Hepatocyte (in vitro differentiated cells): ENCODE results near the gene ADCY1. TPM values are rescaled to one million over a fixed set of nuclear protein-coding genes. Genes with fewer than 3 reads are reported as not detected.

ENCODE experiments used
- DNase-seq: peaks from one replicate; pipeline ENCODE4 v3.0.0-alpha.2; 2016; ENCODE audit warnings: low spot score
- H2AFZ ChIP-seq: fragments of 200-600 bp; sonication (generic); 2 replicates; pipeline ENCODE4 v1.6.0; 2016; ENCODE audit warnings: antibody characterized with exemption, mild to moderate bottlenecking
- H3K27ac ChIP-seq: fragments of 200-600 bp; sonication (generic); 2 replicates; pipeline ENCODE4 v1.5.1; 2016; ENCODE audit warnings: mild to moderate bottlenecking
- H3K27me3 ChIP-seq: fragments of 200-600 bp; sonication (generic); 2 replicates; pipeline ENCODE4 v1.6.1; 2016
- H3K36me3 ChIP-seq: fragments of 200-600 bp; sonication (generic); replicated peaks from 2 replicates; pipeline ENCODE4 v1.5.1; 2016; ENCODE audit warnings: low read depth; ENCODE audit not compliant: insufficient read depth
- H3K4me1 ChIP-seq: fragments of 200-600 bp; sonication (generic); 2 replicates; pipeline ENCODE4 v1.5.1; 2016; ENCODE audit warnings: mild to moderate bottlenecking, moderate library complexity; ENCODE audit not compliant: insufficient read depth
- H3K4me2 ChIP-seq: fragments of 200-600 bp; sonication (generic); 2 replicates; pipeline ENCODE4 v1.6.0; 2016
- H3K4me3 ChIP-seq: fragments of 200-600 bp; sonication (generic); 2 replicates; pipeline ENCODE4 v1.5.1; 2016; ENCODE audit warnings: mild to moderate bottlenecking
- H3K79me2 ChIP-seq: fragments of 200-600 bp; sonication (generic); 2 replicates; pipeline ENCODE4 v1.6.0; 2017; ENCODE audit warnings: mild to moderate bottlenecking
- H3K9me2 ChIP-seq: fragments of 200-600 bp; sonication (generic); replicated peaks from 2 replicates; pipeline ENCODE4 v1.6.0; 2017; ENCODE audit warnings: mild to moderate bottlenecking; ENCODE audit not compliant: insufficient read depth
- H3K9me3 ChIP-seq: fragments of 200-600 bp; sonication (generic); 2 replicates; pipeline ENCODE4 v1.5.1; 2016; ENCODE audit warnings: low read depth, mild to moderate bottlenecking
- H4K20me1 ChIP-seq: fragments of 200-600 bp; sonication (generic); 2 replicates; pipeline ENCODE4 v1.6.0; 2016; ENCODE audit warnings: mild to moderate bottlenecking; ENCODE audit not compliant: insufficient read depth, poor library complexity, severe bottlenecking
- EZH2 ChIP-seq: fragments of 200-600 bp; sonication (generic); IDR thresholded peaks from 2 replicates; pipeline ENCODE4 v1.6.1; 2016; ENCODE audit warnings: antibody characterized with exemption, mild to moderate bottlenecking, borderline replicate concordance
- EZH2phosphoT487 ChIP-seq: fragments of 200-600 bp; sonication (generic); IDR thresholded peaks from one replicate; pipeline ENCODE4 v1.6.1; 2018; ENCODE audit warnings: antibody characterized with exemption, mild to moderate bottlenecking, low read depth, moderate library complexity; ENCODE audit not compliant: unreplicated experiment, severe bottlenecking
- WGBS: methylation state at CpG from one replicate; pipeline ENCODE4 v1.1.6; 2016; ENCODE audit warnings: low lambda C conversion rate; ENCODE audit errors: missing lambda C conversion rate; 5-methylcytosine and 5-hydroxymethylcytosine counted together
- polyA plus RNA-seq: library from polyadenylated mRNA; unstranded; fragments of >200 nt; fragmentation: Nextera tagmentation; extraction: Ambion mirVana; gene quantifications from 2 replicates; pipeline ENCODE4 v1.2.1, GENCODE V29; 2016
- total RNA-seq: library from RNA; depleted of rRNA; stranded (reverse); fragments of >200 nt; gene quantifications from 2 replicates; pipeline ENCODE4 v1.2.3, GENCODE V29; 2014
- TF ChIP-seq, protein P1 (sequence below): fragments of 200-600 bp; sonication (generic); IDR thresholded peaks from 2 replicates; pipeline ENCODE4 v1.5.1; 2016; ENCODE audit warnings: antibody characterized with exemption, mild to moderate bottlenecking; ENCODE audit not compliant: poor library complexity

The ADCY1 gene
- total and polyA plus RNA-seq, 2 experiments from 2014 or later = 1.3 to 2.9 TPM

- Histone ChIP-seq H3K9me2 (no peaks in the 10 kb centered on the region), H3K79me2 (no peaks in the 10 kb centered on the region), H3K4me3 (no peak overlapping the region), H3K36me3 (no peaks in the 10 kb centered on the region), H3K27me3 (peaks cover 19% of the 10 kb centered on the region), H3K27ac (no peak overlapping the region), H3K9me3 (no peaks in the 10 kb centered on the region), H2AFZ (no peak overlapping the region), H3K4me1 (no peaks in the 10 kb centered on the region), H3K4me2 (no peak overlapping the region), H4K20me1 (no peaks in the 10 kb centered on the region)
- 82% methylated on average over 6 of the region's 6 CpGs for WGBS
- no peak for DNase-seq
- TF ChIP-seq, protein P1, sequence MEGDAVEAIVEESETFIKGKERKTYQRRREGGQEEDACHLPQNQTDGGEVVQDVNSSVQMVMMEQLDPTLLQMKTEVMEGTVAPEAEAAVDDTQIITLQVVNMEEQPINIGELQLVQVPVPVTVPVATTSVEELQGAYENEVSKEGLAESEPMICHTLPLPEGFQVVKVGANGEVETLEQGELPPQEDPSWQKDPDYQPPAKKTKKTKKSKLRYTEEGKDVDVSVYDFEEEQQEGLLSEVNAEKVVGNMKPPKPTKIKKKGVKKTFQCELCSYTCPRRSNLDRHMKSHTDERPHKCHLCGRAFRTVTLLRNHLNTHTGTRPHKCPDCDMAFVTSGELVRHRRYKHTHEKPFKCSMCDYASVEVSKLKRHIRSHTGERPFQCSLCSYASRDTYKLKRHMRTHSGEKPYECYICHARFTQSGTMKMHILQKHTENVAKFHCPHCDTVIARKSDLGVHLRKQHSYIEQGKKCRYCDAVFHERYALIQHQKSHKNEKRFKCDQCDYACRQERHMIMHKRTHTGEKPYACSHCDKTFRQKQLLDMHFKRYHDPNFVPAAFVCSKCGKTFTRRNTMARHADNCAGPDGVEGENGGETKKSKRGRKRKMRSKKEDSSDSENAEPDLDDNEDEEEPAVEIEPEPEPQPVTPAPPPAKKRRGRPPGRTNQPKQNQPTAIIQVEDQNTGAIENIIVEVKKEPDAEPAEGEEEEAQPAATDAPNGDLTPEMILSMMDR = no peak
- TF ChIP-seq EZH2 (no peak), EZH2phosphoT487 (no peak)
Observed at GRCh38 chr7:45581271-45581780, 7.2 kb downstream of the ADCY1 start.

- Histone ChIP-seq H3K4me2 (no peak overlapping the region), H3K27me3 (peaks cover 10% of the 10 kb centered on the region), H4K20me1 (no peaks in the 10 kb centered on the region), H3K79me2 (no peaks in the 10 kb centered on the region), H2AFZ (no peak overlapping the region), H3K4me1 (no peaks in the 10 kb centered on the region), H3K27ac (no peak overlapping the region), H3K9me3 (no peaks in the 10 kb centered on the region), H3K9me2 (no peaks in the 10 kb centered on the region), H3K36me3 (no peaks in the 10 kb centered on the region), H3K4me3 (no peak overlapping the region)
- DNase-seq = no peak
- WGBS = 51% methylated on average over 5 of the region's 5 CpGs
- TF ChIP-seq, protein P1 = no peak
- TF ChIP-seq EZH2phosphoT487 (no peak), EZH2 (no peak)
Observed at GRCh38 chr7:45582136-45582749, 8.1 kb downstream of the ADCY1 start.

- 52% methylated on average over 9 of the region's 9 CpGs for WGBS
- H2AFZ ChIP-seq = no peak overlapping the region
- H3K36me3 ChIP-seq = no peaks in the 10 kb centered on the region
- no peaks in the 10 kb centered on the region for H3K4me1 ChIP-seq
- no peak overlapping the region for H3K27ac ChIP-seq
- H3K9me3 ChIP-seq = no peaks in the 10 kb centered on the region
- H3K9me2 ChIP-seq = no peaks in the 10 kb centered on the region
- H3K79me2 ChIP-seq = no peaks in the 10 kb centered on the region
- DNase-seq = no peak
- no peak overlapping the region for H3K4me2 ChIP-seq
- peaks cover 4% of the 10 kb centered on the region for H3K27me3 ChIP-seq
- H4K20me1 ChIP-seq = no peaks in the 10 kb centered on the region
- TF ChIP-seq, protein P1 = no peak
- TF ChIP-seq EZH2phosphoT487 (no peak), EZH2 (no peak)
- no peak overlapping the region for H3K4me3 ChIP-seq
Observed at GRCh38 chr7:45582868-45583277, 8.7 kb downstream of the ADCY1 start.
